C4-2B (cell line): Measurements from ENCODE around the gene EPS8L1.

Source experiments
- CTCF ChIP-seq: fragments of 450-650 bp; conservative IDR thresholded peaks from 2 replicates; pipeline ENCODE4 v1.5.1; 2017; ENCODE audit warnings: mild to moderate bottlenecking
- ZFX ChIP-seq: fragments of 450-650 bp; IDR thresholded peaks from 2 replicates; pipeline ENCODE4 v1.6.1; 2017

- TF ChIP-seq CTCF (no peak), ZFX (no peak)
Measured at GRCh38 chr19:55048446-55048845, 27.2 kb upstream of the EPS8L1 start.
